Epithelial cell of esophagus (primary cell): ENCODE measurements around the gene BPGM.

ENCODE experiments used
- DNase-seq: peaks from one replicate; pipeline ENCODE4 v3.0.0; 2010; ENCODE audit warnings: low read depth
- H3K4me3 ChIP-seq: 2 replicates; pipeline ENCODE4 v1.5.1; 2011; ENCODE audit warnings: mild to moderate bottlenecking, low read length, control low read depth
- TF ChIP-seq, protein P1 (sequence below): IDR thresholded peaks from 2 replicates; pipeline ENCODE4 v1.5.1; 2011; ENCODE audit warnings: low read depth, mild to moderate bottlenecking, low read length, control low read depth, inconsistent platforms; ENCODE audit not compliant: insufficient read depth; ENCODE audit errors: missing control alignments

Gene BPGM

DNA sequence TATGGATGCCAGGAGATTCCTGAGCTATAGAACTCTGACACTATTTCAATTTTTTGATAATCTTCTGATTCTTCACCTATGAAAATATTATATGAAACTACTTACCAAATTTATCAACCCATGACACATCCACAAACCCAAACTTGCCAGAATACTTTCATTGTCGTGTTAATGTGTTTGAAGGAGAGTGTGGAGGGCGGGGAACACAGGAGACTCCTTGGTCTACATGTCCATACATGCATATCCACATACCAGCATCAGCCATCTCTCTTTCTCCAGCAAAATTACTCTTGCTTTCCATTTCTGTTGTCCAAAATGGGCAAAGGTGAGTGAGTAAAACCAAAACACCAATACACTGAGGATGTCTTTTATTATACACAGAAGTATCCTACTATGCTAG, 23.5 kb upstream of the BPGM start:
- DNase-seq = peak; percentile 93
- TF ChIP-seq, protein P1, sequence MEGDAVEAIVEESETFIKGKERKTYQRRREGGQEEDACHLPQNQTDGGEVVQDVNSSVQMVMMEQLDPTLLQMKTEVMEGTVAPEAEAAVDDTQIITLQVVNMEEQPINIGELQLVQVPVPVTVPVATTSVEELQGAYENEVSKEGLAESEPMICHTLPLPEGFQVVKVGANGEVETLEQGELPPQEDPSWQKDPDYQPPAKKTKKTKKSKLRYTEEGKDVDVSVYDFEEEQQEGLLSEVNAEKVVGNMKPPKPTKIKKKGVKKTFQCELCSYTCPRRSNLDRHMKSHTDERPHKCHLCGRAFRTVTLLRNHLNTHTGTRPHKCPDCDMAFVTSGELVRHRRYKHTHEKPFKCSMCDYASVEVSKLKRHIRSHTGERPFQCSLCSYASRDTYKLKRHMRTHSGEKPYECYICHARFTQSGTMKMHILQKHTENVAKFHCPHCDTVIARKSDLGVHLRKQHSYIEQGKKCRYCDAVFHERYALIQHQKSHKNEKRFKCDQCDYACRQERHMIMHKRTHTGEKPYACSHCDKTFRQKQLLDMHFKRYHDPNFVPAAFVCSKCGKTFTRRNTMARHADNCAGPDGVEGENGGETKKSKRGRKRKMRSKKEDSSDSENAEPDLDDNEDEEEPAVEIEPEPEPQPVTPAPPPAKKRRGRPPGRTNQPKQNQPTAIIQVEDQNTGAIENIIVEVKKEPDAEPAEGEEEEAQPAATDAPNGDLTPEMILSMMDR = no peak

DNA sequence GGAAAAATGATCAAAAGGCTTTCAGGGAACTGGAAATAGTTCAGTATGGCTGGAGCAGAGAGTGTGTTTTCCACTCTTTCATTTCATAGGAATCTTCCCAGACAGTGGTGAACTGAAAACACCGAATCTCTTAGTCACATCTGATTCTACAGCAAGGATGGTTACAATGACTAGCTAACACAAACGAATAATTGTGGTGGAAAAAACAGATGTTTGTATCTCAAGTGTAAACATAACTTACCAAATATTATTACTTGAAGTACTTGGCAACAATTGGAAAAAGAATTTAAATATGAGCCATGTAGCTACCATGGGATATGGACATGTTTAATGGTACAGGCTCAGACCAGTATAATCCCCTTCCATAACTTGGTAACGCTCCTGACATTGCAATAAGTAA, 21.1 kb upstream of the BPGM start:
- peak; percentile 77 for DNase-seq

More for the DNA sequence above, 23.5 kb upstream of the BPGM start:
- H3K4me3 ChIP-seq = no peak overlapping the region

DNA sequence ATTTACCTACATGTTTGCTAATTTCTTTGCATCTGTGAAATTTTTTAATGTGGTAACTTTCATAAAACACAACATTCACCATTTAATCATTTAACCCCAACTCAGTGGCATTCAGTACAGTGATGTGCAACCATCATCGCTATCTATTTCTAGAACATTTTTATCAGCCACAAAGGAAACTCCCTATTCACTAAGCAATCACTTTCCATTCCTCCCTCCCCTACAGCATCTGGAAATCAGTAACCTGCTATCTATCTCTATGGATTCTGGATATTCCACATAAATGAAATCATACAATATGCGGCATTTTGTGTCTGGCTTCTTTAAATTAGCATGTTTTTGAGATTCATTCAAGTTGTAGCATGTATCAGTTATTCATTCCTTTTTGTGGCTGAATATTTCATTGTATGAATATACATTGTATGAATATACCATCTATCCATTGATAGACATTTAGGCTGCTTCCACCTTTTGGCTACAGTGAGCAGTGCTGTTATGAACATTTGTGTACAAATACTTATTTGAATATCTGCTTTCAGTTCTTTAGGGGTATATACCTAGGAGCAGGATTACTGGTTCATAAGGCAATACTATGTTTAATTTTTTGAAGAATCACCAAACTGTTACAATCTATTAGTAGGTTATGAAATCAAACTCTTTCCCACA, 19.4 kb upstream of the BPGM start:
- DNase-seq = no peak
- TF ChIP-seq, protein P1 = no peak
- H3K4me3 ChIP-seq = no peak overlapping the region

More for the DNA sequence above, 21.1 kb upstream of the BPGM start:
- H3K4me3 ChIP-seq = no peak overlapping the region
- TF ChIP-seq, protein P1 = no peak

DNA sequence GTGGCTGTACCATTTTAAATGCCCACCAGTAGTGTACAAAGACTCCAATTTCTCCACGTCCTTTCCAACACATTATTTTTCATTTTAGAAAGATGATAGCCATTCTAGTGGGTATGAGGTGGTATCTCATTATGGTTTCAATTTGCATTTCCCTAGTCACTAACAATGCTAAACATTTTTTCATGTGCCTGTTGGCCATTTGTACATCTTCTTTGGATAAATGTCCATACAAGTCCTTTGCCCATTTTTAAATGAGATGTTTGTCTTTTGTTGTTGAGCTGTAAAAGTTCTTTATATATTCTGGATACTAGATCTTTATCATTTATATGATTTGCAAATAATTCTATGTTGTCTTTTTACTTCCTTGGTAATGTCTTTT, 18.9 kb upstream of the BPGM start:
- DNase-seq = no peak
- TF ChIP-seq, protein P1 = no peak
- no peak overlapping the region for H3K4me3 ChIP-seq

DNA sequence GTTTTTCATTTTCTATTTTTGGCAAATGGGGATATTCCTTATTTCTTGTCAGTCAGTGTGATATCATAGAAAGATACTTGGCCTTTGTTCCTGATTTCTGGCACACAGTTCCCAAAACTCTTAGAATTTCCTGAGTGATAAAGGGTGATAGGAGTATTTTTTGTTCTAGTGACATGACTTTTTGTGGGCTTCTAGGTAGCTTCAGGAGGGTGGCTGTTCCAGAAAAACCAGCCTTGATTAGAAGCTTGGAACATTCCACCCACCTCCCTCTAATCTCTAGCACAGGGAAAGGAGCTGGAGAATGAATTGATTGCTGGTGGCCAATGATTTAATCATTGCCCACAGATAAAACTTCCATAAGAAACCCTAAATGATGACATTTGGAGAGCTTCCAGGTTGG, 17.2 kb upstream of the BPGM start:
- TF ChIP-seq, protein P1 = no peak
- DNase-seq = no peak
- H3K4me3 ChIP-seq = no peak overlapping the region

DNA sequence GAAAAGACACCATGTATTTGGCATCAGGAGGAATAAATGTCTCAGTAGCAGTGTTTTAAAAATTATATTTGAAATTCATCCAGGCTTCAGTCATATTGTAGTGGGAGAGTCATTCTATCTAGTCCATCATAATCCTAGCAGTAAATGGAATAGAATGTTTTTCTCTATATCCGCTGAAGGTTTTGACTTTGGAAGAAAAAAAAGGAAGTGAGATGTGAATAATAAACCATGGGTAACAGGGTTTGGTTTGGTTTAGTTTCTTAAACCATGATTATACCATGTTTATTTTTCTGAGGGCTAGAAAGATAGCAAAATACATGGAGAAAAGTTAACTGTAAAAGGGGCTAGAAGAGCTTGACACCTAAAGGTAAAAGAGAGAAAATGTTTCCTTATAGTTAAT, 16.4 kb upstream of the BPGM start:
- no peak for DNase-seq
- TF ChIP-seq, protein P1 = no peak
- no peak overlapping the region for H3K4me3 ChIP-seq

DNA sequence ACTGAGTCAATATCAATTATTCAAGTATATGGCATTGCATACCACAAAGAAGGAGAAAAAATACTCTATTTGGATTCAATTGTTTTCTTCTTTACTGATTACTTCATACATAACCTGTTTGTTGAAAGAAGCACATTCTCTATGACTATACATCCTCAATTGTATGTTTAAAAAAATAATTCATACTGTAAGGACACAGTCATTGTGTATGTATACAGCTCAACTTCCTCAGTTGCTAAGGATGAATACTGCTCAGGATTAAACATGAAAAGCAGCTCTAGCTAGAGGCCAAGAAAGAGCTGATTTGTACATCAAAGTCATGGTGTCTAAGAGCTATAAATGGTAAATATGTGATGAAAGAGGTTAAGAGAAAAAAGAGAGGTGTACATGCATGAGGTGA, 15.8 kb upstream of the BPGM start:
- peak; percentile 92 for DNase-seq
- TF ChIP-seq, protein P1 = no peak
- no peak overlapping the region for H3K4me3 ChIP-seq
